HEK293 (cell line): Measurements from ENCODE around the gene NEK6.

ENCODE experiments used
- CTCF ChIA-PET: fragments of 350-600 bp; formaldehyde crosslinking; extraction: SDS; loops from one replicate; lab custom pipeline; 2021; ENCODE audit warnings: antibody characterized with exemption; lab: Yijun Ruan, JAX
- POLR2A ChIA-PET: fragments of 300-600 bp; formaldehyde crosslinking; extraction: SDS; loops from one replicate; lab custom pipeline; 2020; ENCODE audit warnings: antibody characterized with exemption, inconsistent platforms; lab: Yijun Ruan, JAX
- H3K27ac ChIP-seq: fragments of 200-500 bp; sonication (Bioruptor generic); 2 replicates; pipeline ENCODE4 v1.5.1; 2014; ENCODE audit warnings: low read depth, low read length, control low read depth, inconsistent platforms; ENCODE audit errors: extremely low read depth
- H3K36me3 ChIP-seq, 2 experiments: fragments of 200-500 bp in 1 of 2; sonication (Bioruptor generic) in 1 of 2; 1 replicate in 1 of 2; 2 replicates in 1 of 2; pipeline ENCODE4 v1.5.1; 2014 to 2017; ENCODE audit warnings: inconsistent platforms in 2 of 2, low read length in 2 of 2; ENCODE audit not compliant: control insufficient read depth in 2 of 2, insufficient read depth in 1 of 2
- H3K4me1 ChIP-seq: fragments of 200-500 bp; sonication (Bioruptor generic); 2 replicates; pipeline ENCODE4 v1.5.1; 2014; ENCODE audit warnings: mild to moderate bottlenecking, low read length, inconsistent platforms; ENCODE audit not compliant: control insufficient read depth, insufficient read depth
- H3K4me3 ChIP-seq: 2 replicates; pipeline ENCODE4 v1.5.1; 2011; ENCODE audit warnings: low read depth, mild to moderate bottlenecking, control low read depth, low read length, moderate library complexity
- H3K9me3 ChIP-seq: fragments of 200-500 bp; sonication (Bioruptor generic); 2 replicates; pipeline ENCODE4 v1.5.1; 2014; ENCODE audit warnings: low read depth, low read length, inconsistent platforms; ENCODE audit not compliant: control insufficient read depth, insufficient read depth
- BCL11A ChIP-seq: fragments of 450-650 bp; formaldehyde crosslinking; IDR thresholded peaks from 2 replicates; pipeline ENCODE4 v1.5.1; 2016; ENCODE audit warnings: low read depth, missing biosample characterization, missing genetic modification characterization
- BCL11B ChIP-seq: fragments of 450-650 bp; formaldehyde crosslinking; IDR thresholded peaks from 2 replicates; pipeline ENCODE4 v1.5.1; 2016; ENCODE audit warnings: low read depth, missing biosample characterization, missing genetic modification characterization
- EGR2 ChIP-seq: fragments of 450-650 bp; formaldehyde crosslinking; IDR thresholded peaks from 2 replicates; pipeline ENCODE4 v1.5.1; 2016; ENCODE audit warnings: low read depth, missing biosample characterization, missing genetic modification characterization
- GLIS2 ChIP-seq: fragments of 450-650 bp; formaldehyde crosslinking; IDR thresholded peaks from 2 replicates; pipeline ENCODE4 v1.5.1; 2016; ENCODE audit warnings: missing biosample characterization, missing genetic modification characterization
- HOXD13 ChIP-seq: sonication (generic); formaldehyde crosslinking; IDR thresholded peaks from 2 replicates; pipeline ENCODE4 v1.8.0; 2022; ENCODE audit warnings: missing genetic modification reagents, borderline replicate concordance
- KLF10 ChIP-seq: fragments of 450-650 bp; IDR thresholded peaks from 2 replicates; pipeline ENCODE4 v1.5.1; 2018; ENCODE audit warnings: missing biosample characterization, mild to moderate bottlenecking, missing genetic modification characterization
- KLF8 ChIP-seq: fragments of 450-650 bp; formaldehyde crosslinking; IDR thresholded peaks from 2 replicates; pipeline ENCODE4 v1.5.1; 2016; ENCODE audit warnings: missing biosample characterization, missing genetic modification characterization
- MEIS1 ChIP-seq: sonication (generic); formaldehyde crosslinking; IDR thresholded peaks from 2 replicates; pipeline ENCODE4 v1.8.1; 2022; ENCODE audit warnings: missing genetic modification reagents, mild to moderate bottlenecking, borderline replicate concordance
- RBAK ChIP-seq: fragments of 450-650 bp; formaldehyde crosslinking; IDR thresholded peaks from 2 replicates; pipeline ENCODE4 v1.5.1; 2016; ENCODE audit warnings: missing biosample characterization, missing genetic modification characterization
- REPIN1 ChIP-seq: fragments of 450-650 bp; formaldehyde crosslinking; IDR thresholded peaks from 2 replicates; pipeline ENCODE4 v1.5.1; 2017; ENCODE audit warnings: missing biosample characterization, missing genetic modification characterization, low read depth
- SALL2 ChIP-seq: fragments of 450-650 bp; formaldehyde crosslinking; IDR thresholded peaks from 2 replicates; pipeline ENCODE4 v1.5.0; 2017; ENCODE audit warnings: missing biosample characterization, mild to moderate bottlenecking, missing genetic modification characterization, borderline replicate concordance
- SP3 ChIP-seq: fragments of 450-650 bp; formaldehyde crosslinking; IDR thresholded peaks from 2 replicates; pipeline ENCODE4 v1.5.1; 2016; ENCODE audit warnings: missing biosample characterization, missing genetic modification characterization
- ZBTB26 ChIP-seq: fragments of 450-650 bp; formaldehyde crosslinking; optimal IDR thresholded peaks from 2 replicates; pipeline ENCODE3; 2016; ENCODE audit warnings: missing biosample characterization, mild to moderate bottlenecking, missing genetic modification characterization
- ZBTB48 ChIP-seq: fragments of 450-650 bp; formaldehyde crosslinking; IDR thresholded peaks from 2 replicates; pipeline ENCODE4 v1.5.1; 2016; ENCODE audit warnings: missing biosample characterization, missing genetic modification characterization
- ZFP41 ChIP-seq: fragments of 450-650 bp; formaldehyde crosslinking; IDR thresholded peaks from 2 replicates; pipeline ENCODE4 v1.5.1; 2016; ENCODE audit warnings: missing biosample characterization, missing genetic modification characterization, borderline replicate concordance
- ZNF140 ChIP-seq: fragments of 450-650 bp; formaldehyde crosslinking; IDR thresholded peaks from 2 replicates; pipeline ENCODE4 v1.5.1; 2016; ENCODE audit warnings: missing biosample characterization, missing genetic modification characterization
- ZNF175 ChIP-seq: fragments of 450-650 bp; formaldehyde crosslinking; IDR thresholded peaks from 2 replicates; pipeline ENCODE4 v1.5.1; 2016; ENCODE audit warnings: missing biosample characterization, missing genetic modification characterization
- ZNF18 ChIP-seq: fragments of 450-650 bp; formaldehyde crosslinking; IDR thresholded peaks from 2 replicates; pipeline ENCODE4 v1.5.1; 2016; ENCODE audit warnings: missing biosample characterization, missing genetic modification characterization
- ZNF324 ChIP-seq: fragments of 450-650 bp; formaldehyde crosslinking; IDR thresholded peaks from 2 replicates; pipeline ENCODE4 v1.5.1; 2016; ENCODE audit warnings: missing biosample characterization, missing genetic modification characterization
- ZNF341 ChIP-seq: fragments of 450-650 bp; formaldehyde crosslinking; IDR thresholded peaks from 2 replicates; pipeline ENCODE4; 2016; ENCODE audit warnings: low read depth, missing biosample characterization, missing genetic modification characterization
- ZNF37A ChIP-seq: fragments of 450-650 bp; IDR thresholded peaks from 2 replicates; pipeline ENCODE4 v1.5.1; 2018; ENCODE audit warnings: missing biosample characterization, missing genetic modification characterization
- ZNF416 ChIP-seq: fragments of 450-650 bp; formaldehyde crosslinking; IDR thresholded peaks from 2 replicates; pipeline ENCODE4 v1.5.1; 2016; ENCODE audit warnings: missing biosample characterization, missing genetic modification characterization
- ZNF529 ChIP-seq: fragments of 450-650 bp; formaldehyde crosslinking; IDR thresholded peaks from 2 replicates; pipeline ENCODE4 v1.5.1; 2017; ENCODE audit warnings: missing genetic modification characterization, missing biosample characterization; ENCODE audit not compliant: insufficient replicate concordance
- ZNF596 ChIP-seq: fragments of 450-650 bp; IDR thresholded peaks from 2 replicates; pipeline ENCODE4 v1.5.0; 2018; ENCODE audit warnings: missing biosample characterization, mild to moderate bottlenecking, missing genetic modification characterization, moderate library complexity
- ZNF610 ChIP-seq: fragments of 450-650 bp; formaldehyde crosslinking; IDR thresholded peaks from 2 replicates; pipeline ENCODE4 v1.5.1; 2016; ENCODE audit warnings: missing biosample characterization, missing genetic modification characterization, borderline replicate concordance
- ZNF843 ChIP-seq: fragments of 450-650 bp; formaldehyde crosslinking; IDR thresholded peaks from 2 replicates; pipeline ENCODE4 v1.5.1; 2016; ENCODE audit warnings: missing biosample characterization, missing genetic modification characterization
- ZSCAN30 ChIP-seq: fragments of 450-650 bp; IDR thresholded peaks from 2 replicates; pipeline ENCODE4 v1.5.1; 2018; ENCODE audit warnings: missing biosample characterization, mild to moderate bottlenecking, missing genetic modification characterization, moderate library complexity
- ZXDB ChIP-seq: fragments of 450-650 bp; formaldehyde crosslinking; IDR thresholded peaks from 2 replicates; pipeline ENCODE4 v1.5.1; 2016; ENCODE audit warnings: missing biosample characterization, missing genetic modification characterization
- TF ChIP-seq, protein P1 (sequence below): fragments of 450-650 bp; formaldehyde crosslinking; IDR thresholded peaks from 2 replicates; pipeline ENCODE4 v1.5.1; 2016; ENCODE audit warnings: missing biosample characterization, missing genetic modification characterization

NEK6 gene

DNA sequence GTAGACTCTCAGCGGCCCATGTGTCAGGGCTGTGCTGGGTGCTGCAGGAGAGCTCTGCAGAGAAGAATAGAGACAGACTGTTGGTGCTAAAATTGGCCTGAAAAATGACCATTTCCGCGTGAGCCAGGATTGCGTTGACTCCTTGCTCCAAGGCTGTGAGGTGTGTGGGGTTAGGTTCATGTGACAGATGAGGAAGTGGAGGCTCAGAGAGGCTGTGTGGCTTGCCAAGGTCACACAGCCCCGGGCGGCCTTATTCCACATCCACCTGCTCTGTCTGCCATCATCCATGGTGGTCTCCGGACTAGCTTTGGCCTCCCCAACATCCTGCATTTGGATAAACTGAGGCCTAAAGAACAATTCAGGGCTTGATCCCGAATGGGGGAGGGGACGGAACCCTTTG is 15.2 kb downstream of the NEK6 start (continued):
- TF ChIP-seq ZNF18 (tag by site-specific recombination) (no peak), BCL11B (tag by site-specific recombination) (no peak), ZNF140 (tag by site-specific recombination) (no peak), ZNF341 (tag by site-specific recombination) (no peak)

DNA sequence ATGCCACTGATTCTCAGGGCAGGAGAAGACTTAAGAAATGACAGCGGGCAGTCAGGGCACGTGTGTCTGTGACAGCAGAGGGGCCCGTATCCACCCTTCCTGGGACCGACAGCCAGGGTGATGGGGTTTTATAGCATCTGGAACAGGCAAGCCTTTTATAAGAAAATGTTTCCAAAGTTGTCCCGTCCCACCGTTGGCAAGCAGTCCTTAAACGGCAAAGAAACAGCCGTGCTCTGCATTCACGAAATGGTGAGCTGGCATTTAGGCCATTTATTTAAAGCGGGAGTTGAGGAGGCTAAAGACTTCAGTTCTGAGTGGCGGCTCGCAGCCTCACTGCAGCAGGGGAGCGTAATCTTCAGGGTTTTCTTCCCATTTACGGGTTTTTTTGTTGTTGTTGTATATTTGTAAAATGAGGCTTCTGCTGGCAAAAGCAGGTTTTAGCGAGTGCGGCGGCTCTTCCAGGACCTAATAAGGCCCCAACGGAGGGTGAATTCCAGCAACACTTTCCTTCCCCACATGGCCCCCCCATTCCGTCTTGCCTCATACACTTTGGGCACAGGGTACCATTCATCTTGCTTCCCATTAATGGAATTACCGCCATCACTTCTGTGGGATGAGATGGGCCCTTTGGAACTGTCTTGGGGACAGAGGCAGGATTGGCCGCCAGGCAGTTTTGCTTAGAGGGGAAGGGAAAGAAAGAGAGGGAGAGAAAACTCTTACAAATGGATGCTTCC is 15.8 kb downstream of the NEK6 start:
- peaks cover 0 to 3% of the 10 kb centered on the region in 2 experiments; a peak in 1 of 3 replicates for H3K36me3 ChIP-seq
- no peak for TF ChIP-seq ZNF37A (tag by site-specific recombination)
- TF ChIP-seq REPIN1 (tag by site-specific recombination): no peak
- no peak for TF ChIP-seq KLF8 (tag by site-specific recombination)
- no peak for TF ChIP-seq ZXDB
- TF ChIP-seq GLIS2 (tag by site-specific recombination): no peak
- TF ChIP-seq, all 188 proteins: peak for 0
- ChIA-PET CTCF (no interaction called here), POLR2A (no interaction called here)
- no peaks in the 10 kb centered on the region for H3K4me1 ChIP-seq
- H3K27ac ChIP-seq: no peak overlapping the region
- H3K4me3 ChIP-seq: no peak overlapping the region
- H3K9me3 ChIP-seq: no peaks in the 10 kb centered on the region

DNA sequence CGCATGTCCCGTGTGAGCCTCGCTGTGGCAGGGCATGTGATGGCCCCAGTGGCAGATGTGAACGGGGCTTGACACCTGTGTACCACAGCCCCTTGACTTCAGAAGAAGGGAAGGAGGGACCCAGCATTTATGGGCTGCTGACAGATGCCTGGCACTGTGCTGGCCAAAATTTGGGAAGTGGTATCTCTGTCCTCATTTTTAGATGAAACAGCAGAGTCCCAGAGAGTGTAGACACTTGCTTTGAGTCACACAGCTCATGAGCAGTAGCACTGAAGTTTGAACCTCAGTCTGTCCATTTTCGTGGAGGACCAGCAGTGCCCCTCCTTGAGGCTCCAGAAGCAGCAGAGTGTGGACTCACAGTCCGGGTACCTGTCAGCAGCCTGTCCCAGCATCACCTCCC is 16.5 kb downstream of the NEK6 start:
- ChIA-PET CTCF (interaction anchor here (0.7 kb wide), 1 partner anchor 46 kb away, joined by 3 read pairs; no protein-coding TSS in a partner anchor), POLR2A (no interaction called here)
- TF ChIP-seq SP3 (tag by site-specific recombination) (no peak), MEIS1 (no peak), ZNF416 (tag by site-specific recombination) (no peak), ZBTB48 (no peak), HOXD13 (CRISPR knock-in tag) (no peak), KLF10 (tag by site-specific recombination) (no peak), BCL11A (tag by site-specific recombination) (no peak), ZFP41 (tag by site-specific recombination) (no peak), EGR2 (no peak), ZNF843 (tag by site-specific recombination) (no peak), ZNF596 (tag by site-specific recombination) (no peak), ZNF529 (tag by site-specific recombination) (no peak), SALL2 (tag by site-specific recombination) (no peak), ZBTB26 (tag by site-specific recombination) (no peak), RBAK (tag by site-specific recombination) (no peak), ZNF610 (tag by site-specific recombination) (no peak), ZSCAN30 (tag by site-specific recombination) (no peak), ZNF324 (tag by site-specific recombination) (no peak), ZNF175 (tag by site-specific recombination) (no peak)
- TF ChIP-seq, protein P1, sequence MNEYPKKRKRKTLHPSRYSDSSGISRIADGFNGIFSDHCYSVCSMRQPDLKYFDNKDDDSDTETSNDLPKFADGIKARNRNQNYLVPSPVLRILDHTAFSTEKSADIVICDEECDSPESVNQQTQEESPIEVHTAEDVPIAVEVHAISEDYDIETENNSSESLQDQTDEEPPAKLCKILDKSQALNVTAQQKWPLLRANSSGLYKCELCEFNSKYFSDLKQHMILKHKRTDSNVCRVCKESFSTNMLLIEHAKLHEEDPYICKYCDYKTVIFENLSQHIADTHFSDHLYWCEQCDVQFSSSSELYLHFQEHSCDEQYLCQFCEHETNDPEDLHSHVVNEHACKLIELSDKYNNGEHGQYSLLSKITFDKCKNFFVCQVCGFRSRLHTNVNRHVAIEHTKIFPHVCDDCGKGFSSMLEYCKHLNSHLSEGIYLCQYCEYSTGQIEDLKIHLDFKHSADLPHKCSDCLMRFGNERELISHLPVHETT: no peak
- no peak overlapping the region for H3K27ac ChIP-seq
- no peaks in the 10 kb centered on the region for H3K4me1 ChIP-seq
- no peak overlapping the region for H3K4me3 ChIP-seq
- peaks cover 0 to 3% of the 10 kb centered on the region in 2 experiments; a peak in 1 of 3 replicates for H3K36me3 ChIP-seq
- H3K9me3 ChIP-seq: no peaks in the 10 kb centered on the region
